ENCODE data around the gene SLC9A1.

Gene SLC9A1

GRCh38 chr1:27058966-27059669 is 95.8 kb downstream of the SLC9A1 start (continued):
- TF ChIP-seq INSM2 (tag by site-specific recombination; IDR thresholded peaks at IDR 0.05): no peak
- no peak for TF ChIP-seq ZNF521 (tag by site-specific recombination; IDR thresholded peaks at IDR 0.05)
- no peak for TF ChIP-seq ZNF548 (tag by site-specific recombination; IDR thresholded peaks at IDR 0.05)
- TF ChIP-seq ZNF19 (tag by site-specific recombination; IDR thresholded peaks at IDR 0.05; ENCODE audit: low read depth): no peak
- no peak for TF ChIP-seq ZBTB10 (tag by site-specific recombination; IDR thresholded peaks at IDR 0.05)
- TF ChIP-seq ZNF610 (tag by site-specific recombination; IDR thresholded peaks at IDR 0.05; ENCODE audit: borderline replicate concordance): no peak
- no peak for TF ChIP-seq PRDM4 (tag by site-specific recombination; IDR thresholded peaks at IDR 0.05)
- TF ChIP-seq ZBTB49 (tag by site-specific recombination; IDR thresholded peaks at IDR 0.05; ENCODE audit: low read depth): no peak
- no peak for TF ChIP-seq ZFP41 (tag by site-specific recombination; IDR thresholded peaks at IDR 0.05; ENCODE audit: borderline replicate concordance)
- TF ChIP-seq KLF17 (tag by site-specific recombination; IDR thresholded peaks at IDR 0.05): no peak
- TF ChIP-seq ZNF670 (tag by site-specific recombination; IDR thresholded peaks at IDR 0.05; ENCODE audit: low read depth): no peak
- no peak for TF ChIP-seq ZSCAN5A (tag by site-specific recombination; IDR thresholded peaks at IDR 0.05)
- no peak for TF ChIP-seq SALL2 (tag by site-specific recombination; IDR thresholded peaks at IDR 0.05; ENCODE audit: borderline replicate concordance)

All from HEK293 (cell line).